GM18498 (cell line): ENCODE data around the gene SEZ6L.

Experiments used
- ATAC-seq: cut with Tn5 transposase; IDR thresholded peaks from one replicate; pipeline ENCODE4 v1.9.1; 2021; ENCODE audit warnings: mild to moderate bottlenecking, moderate library complexity; ENCODE audit not compliant: unreplicated experiment

SEZ6L gene

DNA sequence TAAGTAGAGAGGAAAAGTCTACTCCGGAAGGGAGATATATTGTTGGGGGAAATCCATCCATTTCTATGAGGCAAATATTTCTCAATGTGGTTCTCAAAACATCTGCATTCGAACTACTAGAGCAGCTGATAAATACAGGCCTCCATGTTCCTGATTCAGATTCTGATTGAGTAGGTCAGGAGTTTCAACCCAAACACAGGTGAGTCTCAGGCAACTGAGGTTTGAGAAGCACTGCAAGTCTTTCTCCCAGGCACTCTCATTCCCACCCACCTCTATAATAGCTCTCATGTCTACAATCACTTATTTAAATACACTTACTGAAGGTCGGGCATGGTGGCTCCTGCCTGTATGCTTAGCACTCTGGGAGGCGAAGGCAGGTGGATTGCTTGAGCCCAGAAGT lies 245.1 kb downstream of the SEZ6L start:
- no peak for ATAC-seq

DNA sequence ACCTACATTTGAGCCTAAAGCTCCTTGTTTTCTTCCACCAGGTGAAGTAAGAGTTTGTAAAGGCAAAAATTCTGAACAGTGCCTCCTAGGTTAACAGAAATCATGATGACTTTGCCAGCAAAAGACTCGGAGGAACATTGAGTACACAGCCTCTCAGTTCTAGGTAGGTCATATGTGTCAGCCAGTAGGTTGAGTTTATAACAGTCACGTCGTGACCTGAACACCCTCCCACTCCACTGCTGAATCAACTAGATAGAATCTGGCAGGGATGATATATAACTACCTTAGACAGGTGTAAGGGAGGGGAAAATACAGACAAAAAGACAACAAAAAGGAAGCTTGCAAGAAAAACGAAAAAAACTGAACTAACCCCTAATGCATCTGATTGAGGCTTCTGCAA lies 247.0 kb downstream of the SEZ6L start:
- ATAC-seq, result no peak

DNA sequence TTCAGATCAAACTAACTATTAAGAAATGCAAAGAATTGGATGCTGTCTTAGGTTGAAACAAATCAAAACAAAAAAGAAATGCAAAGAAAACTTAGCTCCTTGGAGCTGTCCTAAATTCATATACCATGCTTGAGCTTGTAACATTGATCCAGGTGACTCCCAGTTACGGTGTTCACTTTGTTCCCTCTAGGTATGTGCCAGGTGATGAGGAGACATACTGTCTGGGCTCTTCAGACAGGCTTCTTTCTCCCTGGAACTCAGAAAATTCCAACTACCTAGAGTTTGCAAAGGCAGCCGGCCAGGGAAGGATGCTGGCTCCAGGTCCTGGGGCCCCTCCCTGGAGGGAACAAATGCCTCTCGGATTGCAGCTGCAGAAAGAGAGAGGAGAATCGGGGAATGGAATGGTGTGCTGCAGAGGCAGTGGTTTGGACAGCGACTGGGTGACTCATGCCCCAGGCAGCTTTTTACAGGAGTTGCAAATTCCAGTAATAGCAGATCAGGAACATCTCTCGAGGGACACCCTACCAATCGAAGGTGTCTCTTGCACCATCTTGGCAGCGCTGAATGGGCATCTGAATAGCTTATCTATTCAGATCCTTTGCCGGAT lies 247.5 kb downstream of the SEZ6L start:
- no peak for ATAC-seq

DNA sequence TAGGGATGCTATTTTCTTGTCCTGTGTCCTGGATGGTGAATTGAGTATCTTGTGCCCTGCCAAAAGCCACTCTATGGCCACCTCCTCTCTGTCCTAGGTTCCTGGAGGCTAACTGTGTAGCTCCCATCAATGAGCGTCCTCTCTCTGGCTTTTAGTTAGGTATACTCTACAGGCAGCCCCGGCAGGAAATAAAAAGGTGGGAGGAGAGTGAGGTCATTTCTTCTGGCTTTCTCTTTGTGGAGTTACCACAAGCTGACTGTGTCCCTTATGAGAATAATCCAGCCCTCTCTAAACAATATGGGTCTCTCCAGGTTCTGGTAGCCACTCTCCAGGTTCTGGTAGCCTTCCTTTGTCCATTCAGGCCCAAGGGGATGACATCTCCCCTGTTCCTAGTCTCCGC lies 248.1 kb downstream of the SEZ6L start:
- ATAC-seq, result no peak

DNA sequence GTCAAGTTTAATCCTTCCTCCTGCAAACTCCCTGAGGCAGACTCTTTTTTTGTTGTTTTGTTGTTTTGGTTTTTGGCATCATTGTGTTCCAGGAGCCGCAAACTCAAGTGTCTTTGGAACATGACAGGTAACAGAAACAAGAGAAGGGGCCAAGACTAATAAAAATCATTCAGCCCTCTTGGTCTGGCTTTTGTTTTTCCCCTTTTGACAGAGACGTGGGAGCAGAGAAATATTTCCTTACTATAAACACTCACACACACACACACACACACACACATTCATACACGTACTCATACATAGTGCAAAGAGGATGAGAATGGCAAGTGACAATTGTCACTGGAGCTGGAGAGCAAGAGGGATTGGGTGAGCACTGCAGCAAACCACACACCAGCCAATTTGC lies 249.4 kb downstream of the SEZ6L start:
- ATAC-seq, result no peak

DNA sequence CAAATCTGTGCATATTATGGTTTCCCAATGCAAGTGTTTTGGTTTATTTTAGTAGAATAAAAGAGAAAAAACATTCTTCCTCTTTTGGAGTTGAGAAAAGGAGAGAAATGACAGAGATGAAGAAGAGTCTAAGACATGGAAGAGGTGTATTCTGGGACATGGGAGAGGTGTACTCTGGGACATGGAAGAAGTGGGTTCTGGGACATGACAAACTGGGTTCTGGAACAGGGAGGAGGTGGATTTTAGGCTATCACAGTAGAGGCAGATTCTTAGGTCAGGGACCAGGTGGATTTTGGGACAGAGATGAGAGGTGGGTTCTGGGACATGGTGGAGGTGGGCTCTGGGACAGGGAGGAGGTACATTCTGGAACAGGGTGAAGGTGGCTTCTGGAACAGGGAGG lies 257.7 kb downstream of the SEZ6L start:
- ATAC-seq, result no peak

DNA sequence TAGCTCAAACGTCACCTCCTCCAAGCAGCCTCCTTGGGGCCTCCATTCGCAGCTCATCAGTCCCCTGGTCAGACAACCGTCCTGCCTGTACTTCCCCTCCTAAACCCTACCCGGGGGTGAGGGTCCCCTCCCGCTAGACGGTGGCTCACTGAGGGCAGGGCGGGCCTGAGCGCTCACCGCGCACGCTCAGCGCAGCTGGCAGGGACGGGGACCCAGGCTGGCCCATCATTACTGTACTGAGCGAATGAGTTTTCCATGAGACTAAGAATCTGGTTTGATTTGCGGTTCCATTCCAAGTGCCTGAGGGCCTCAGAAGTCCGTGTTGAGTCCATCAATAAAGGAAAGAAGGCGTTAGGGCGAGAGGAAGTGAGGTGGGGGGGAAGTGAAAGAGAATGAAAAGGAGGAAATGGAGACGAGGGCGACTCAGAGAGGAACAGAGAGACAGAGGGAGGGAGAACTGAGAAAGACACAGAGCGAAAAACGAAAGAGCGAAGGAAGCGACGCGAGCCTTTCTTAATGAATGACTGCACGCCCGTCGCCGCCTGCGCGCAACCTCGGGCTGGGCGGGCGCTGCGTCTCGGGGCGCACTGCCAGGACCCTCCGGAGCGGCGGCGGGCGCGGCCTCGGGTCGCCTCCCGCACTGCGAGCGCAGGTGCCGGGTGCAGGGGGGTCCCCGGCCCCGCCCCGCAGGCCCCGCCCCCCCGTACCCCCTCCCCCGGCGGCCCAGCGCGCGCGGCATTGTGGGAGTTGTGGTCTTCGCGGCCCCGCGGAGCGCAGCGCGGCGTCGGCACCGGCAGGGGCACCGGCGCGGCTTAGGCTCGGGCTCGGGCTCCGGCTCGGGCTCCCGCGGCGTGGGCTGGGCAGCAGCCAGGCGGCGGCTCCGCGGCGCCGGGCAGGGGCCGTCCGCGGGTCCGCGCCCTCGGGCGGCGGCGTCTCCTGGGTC lies 259.5 kb downstream of the SEZ6L start, which contains the start of gene ASPHD2:
Gene ASPHD2, plus strand, starts transcription at position 746 of the 943 bp plus-strand sequence. CDS start 4,356 bp downstream, outside the sequence.
- ATAC-seq, result peak; percentile 77

DNA sequence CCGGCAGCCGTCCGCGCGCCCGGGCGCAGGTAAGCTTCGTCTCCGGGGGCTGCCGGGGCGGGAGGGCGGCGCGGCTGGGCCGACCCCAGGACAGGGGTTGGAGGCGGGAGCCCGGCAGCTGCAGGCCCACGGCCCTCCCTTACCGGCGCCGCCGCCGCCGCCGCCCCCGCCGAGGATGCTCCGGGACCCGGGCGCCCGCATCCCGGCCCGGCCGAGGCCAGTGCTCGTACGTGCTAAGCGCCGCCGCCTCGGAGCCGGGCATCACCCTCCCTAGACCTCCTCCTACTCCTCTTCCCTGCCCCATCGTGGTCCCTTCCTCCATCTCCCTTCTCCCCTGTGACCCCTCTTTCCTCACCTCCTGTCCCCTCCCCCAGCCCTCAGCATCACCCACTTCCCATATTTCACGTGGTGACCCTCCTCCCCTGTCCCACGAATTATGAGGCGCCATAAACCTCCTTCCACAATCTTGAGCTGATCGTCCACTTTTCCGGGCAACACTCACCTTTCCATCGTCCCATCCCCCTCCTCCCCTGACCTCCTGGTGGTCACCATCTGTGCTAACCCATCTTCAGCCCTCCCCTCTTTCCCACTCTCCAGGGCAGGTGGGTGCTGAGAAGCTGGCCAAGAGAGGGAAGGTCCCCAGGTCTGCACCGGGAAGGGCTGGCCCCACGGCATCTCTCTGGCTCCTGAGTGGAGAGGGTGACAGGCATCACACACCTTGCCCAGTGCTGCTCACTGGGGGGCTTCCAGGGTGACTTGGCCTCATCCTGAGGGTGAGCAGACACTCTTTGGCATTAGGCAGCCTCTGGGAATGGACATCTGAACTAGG lies 260.4 kb downstream of the SEZ6L start:
- peak; percentile 22 for ATAC-seq

DNA sequence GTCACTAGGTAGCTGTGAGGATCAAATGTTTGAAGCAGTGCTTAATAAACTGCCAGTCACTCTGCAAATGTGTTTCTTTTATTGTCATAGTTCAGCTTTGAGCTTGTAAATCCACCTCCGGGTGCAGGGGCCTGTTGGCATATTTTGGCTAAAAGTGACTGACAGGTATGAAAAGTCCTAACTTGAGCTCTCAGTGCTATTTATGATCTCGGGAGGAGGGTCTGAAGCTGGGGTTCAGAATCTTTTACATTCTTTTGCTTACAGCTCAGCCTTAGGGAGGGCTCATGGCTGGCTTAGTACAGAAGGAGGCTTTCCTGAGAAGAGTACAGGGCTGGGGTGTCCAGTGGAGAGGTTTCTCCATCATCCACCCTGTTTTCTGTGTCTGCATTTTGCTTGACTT lies 261.3 kb downstream of the SEZ6L start:
- ATAC-seq, result no peak

DNA sequence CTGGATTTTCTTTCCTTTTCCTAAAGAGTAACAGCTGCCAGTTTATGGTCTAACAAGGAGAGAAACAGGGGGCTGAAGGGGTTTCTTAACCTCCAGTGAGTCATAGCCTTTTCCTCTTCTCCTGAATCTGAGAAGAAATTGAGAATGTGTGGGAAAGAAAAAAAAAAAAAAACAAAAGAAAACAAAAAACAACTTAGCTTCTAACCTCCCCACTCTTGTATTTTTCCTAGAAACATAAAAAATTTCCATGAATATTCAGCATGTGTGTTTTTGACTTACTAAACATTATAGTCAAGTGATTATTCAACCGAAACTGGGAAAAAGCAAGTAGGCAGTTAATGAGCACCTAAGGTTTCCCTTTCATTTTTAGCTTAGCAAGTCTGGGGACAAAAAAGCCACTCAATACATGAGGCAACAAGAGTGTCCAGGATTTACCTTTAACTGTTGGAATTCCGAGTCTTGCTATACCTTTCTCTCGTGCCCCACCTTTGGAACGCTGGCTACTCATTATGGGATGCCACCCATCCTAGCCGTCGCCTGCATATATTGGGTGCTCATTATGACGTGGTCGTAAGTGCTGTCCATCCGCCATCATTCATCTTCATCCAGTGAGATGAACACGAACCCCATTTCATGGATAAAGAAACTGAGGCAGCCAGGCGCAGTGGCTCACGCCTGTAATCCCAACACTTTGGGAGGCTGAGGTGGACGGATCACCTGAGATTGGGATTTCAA lies 262.2 kb downstream of the SEZ6L start:
- ATAC-seq, result no peak

DNA sequence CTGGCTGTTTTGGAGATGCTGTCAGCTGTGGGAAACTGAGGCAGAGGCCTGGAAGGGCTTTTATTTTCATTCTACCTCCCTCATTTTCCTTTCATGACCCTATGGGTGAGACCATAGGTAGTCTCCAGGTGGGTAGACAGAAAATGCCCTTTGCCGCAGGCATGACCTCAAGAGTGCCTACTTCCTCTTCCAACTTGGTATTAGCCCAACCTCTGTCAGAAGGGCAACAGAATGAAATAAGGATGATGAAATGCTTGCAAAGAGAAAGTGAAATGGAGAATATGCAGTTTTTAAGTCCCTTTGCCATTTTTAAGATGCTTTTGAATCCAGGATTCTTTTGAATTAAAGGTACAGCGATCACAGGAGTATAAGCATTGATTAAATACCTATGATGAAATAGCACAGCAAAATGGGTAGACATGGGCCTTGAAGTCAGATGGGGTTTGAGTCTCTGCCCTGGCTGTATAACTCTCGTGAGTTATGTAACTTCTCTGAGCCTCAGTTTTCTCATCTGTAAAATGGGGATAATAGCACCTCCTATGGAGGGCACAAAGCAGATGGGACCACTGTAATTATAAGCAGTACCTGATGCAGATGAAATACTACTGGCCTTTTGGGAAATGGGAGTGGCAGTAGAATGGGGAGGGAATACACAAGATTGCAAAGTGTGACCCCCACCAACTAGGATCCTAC lies 263.5 kb downstream of the SEZ6L start:
- peak; percentile 27 for ATAC-seq
